AG04450 (cell line): ENCODE results near the gene STK17A. TPM values are rescaled to one million over a fixed set of nuclear protein-coding genes. Genes with fewer than 3 reads are reported as not detected.
"Not testable (repeated sequence)": the region's sequence is repeated elsewhere in the genome, so short reads cannot be mapped to it uniquely, and the experiment has no call there.

Experiments
- CTCF ChIA-PET: fragments of 300-600, 350-600 bp; formaldehyde crosslinking; extraction: SDS; loops from one replicate; lab custom pipeline; 2022; ENCODE audit warnings: antibody characterized with exemption, inconsistent platforms; lab: Charles Lee
- POLR2A ChIA-PET: fragments of 350-600 bp; formaldehyde crosslinking; extraction: SDS; loops from one replicate; lab custom pipeline; 2021; ENCODE audit warnings: antibody characterized with exemption, inconsistent platforms; lab: Yijun Ruan, JAX
- DNase-seq: peaks from one replicate; pipeline ENCODE4 v3.0.0-alpha.2; 2011; ENCODE audit warnings: low read depth, low spot score
- H3K27ac ChIP-seq: one replicate; pipeline ENCODE4 v1.5.1; 2012; ENCODE audit warnings: low read depth, low read length, control low read depth
- H3K27me3 ChIP-seq: one replicate; pipeline ENCODE4 v1.6.0; 2012; ENCODE audit warnings: low read length; ENCODE audit not compliant: control insufficient read depth, insufficient read depth
- H3K4me3 ChIP-seq: 2 replicates; pipeline ENCODE4 v1.5.1; 2011; ENCODE audit warnings: mild to moderate bottlenecking, low read depth, low read length, control low read depth
- H3K9me3 ChIP-seq: 2 replicates; pipeline ENCODE4 v1.5.1; 2012; ENCODE audit warnings: low read length; ENCODE audit not compliant: control insufficient read depth, insufficient read depth
- CTCF ChIP-seq: IDR thresholded peaks from 2 replicates; pipeline ENCODE4 v1.5.1; 2011; ENCODE audit warnings: low read depth, low read length, control low read depth, inconsistent platforms
- polyA plus RNA-seq: library from polyadenylated mRNA; depleted of rRNA; stranded (reverse); fragments of >200 nt; gene quantifications from 2 replicates; pipeline ENCODE4 v1.2.3, GENCODE V29; 2011

The STK17A gene
- polyA plus RNA-seq, 1 experiment: 39.7 TPM

DNA sequence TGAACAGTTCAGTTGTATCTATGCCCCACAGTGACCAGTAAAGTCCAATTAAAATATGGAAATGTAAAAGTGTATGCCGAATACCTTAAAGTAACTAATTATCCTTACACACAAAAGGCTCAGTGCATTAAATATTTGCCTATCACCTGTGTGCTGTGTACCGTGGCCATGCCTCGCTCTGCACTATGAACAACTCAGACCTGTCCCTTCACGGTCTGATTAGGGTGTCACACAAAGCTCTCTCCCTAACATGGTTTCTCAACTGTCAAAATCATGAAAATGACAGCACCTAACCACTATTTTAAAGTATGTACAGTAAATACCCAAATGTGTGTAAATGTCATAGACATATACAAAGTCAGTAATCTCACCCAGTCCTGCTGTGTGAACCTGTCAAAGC is 43.1 kb downstream of the STK17A start:
- no peak overlapping the region for H3K4me3 ChIP-seq
- no peak for DNase-seq
- no peak overlapping the region for H3K27ac ChIP-seq
- no peaks in the 10 kb centered on the region for H3K9me3 ChIP-seq
- no peaks in the 10 kb centered on the region for H3K27me3 ChIP-seq
- CTCF ChIA-PET: interaction anchor here (1.0 to 1.3 kb wide), 3 partner anchors 43 to 95 kb away, joined by 3 to 5 read pairs (median 5); partner anchors contain the start of gene STK17A
- POLR2A ChIA-PET: interaction anchor here (0.6 to 0.8 kb wide), 2 partner anchors 14 to 17 kb away, joined by 3 read pairs; no protein-coding TSS in a partner anchor
- TF ChIP-seq CTCF: no peak

- no peak overlapping the region for H3K27ac ChIP-seq
- CTCF ChIA-PET: interaction anchor here (1.3 kb wide), 1 partner anchor 44 kb away, joined by 5 read pairs; the partner anchor contains the start of gene STK17A
- POLR2A ChIA-PET: interaction anchor here (0.6 to 0.8 kb wide), 2 partner anchors 14 to 18 kb away, joined by 3 read pairs; no protein-coding TSS in a partner anchor
Observed at GRCh38 chr7:43626695-43627094, 43.8 kb downstream of the STK17A start.

GRCh38 chr7:43627798-43628197 is 44.9 kb downstream of the STK17A start:
- CTCF ChIA-PET: interaction anchor here (1.0 to 3.5 kb wide), 3 partner anchors 45 to 211 kb away, joined by 3 to 14 read pairs (median 9); partner anchors contain the start of gene STK17A
- H3K27ac ChIP-seq, H3K27me3 ChIP-seq, POLR2A ChIA-PET, H3K9me3 ChIP-seq, H3K4me3 ChIP-seq, DNase-seq: not testable (repeated sequence)

More at GRCh38 chr7:43626695-43627094, 43.8 kb downstream of the STK17A start:
- no peak for DNase-seq
- H3K9me3 ChIP-seq: no peaks in the 10 kb centered on the region
- H3K4me3 ChIP-seq: no peak overlapping the region
- H3K27me3 ChIP-seq: no peaks in the 10 kb centered on the region
- no peak for TF ChIP-seq CTCF

DNA sequence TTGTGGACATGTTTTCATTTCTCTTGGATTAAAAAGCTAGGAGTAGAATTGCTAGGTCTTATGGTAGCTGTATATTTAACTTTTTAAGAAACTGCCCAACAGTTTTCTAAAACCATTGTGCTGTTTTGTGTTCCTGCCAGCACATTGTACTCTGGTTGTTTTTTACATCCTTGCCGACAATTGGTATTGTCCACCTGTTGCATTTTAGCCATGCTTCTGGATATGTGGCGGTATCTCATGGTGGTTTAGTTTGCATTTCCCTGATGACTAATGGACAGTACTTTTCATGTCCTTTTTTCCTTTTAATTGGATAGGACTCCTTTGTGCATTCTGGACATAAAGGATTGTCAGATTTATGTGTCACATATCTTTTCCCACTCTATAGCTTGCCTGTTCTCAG is 45.5 kb downstream of the STK17A start:
- TF ChIP-seq CTCF: no peak
- DNase-seq: no peak
- POLR2A ChIA-PET: no interaction called here

GRCh38 chr7:43629857-43630256 is 46.9 kb downstream of the STK17A start:
- no peak overlapping the region for H3K27ac ChIP-seq
- H3K9me3 ChIP-seq: peaks cover 5% of the 10 kb centered on the region; the same call in 1 of the 2 replicates
- no peak for DNase-seq
- no peak overlapping the region for H3K4me3 ChIP-seq
- no peaks in the 10 kb centered on the region for H3K27me3 ChIP-seq
- CTCF ChIA-PET: interaction anchor here (1.0 to 3.5 kb wide), 3 partner anchors 8 to 70 kb away, joined by 3 to 14 read pairs (median 10); partner anchors contain the start of gene STK17A
- no peak for TF ChIP-seq CTCF
- POLR2A ChIA-PET: no interaction called here

More for the DNA sequence above, 45.5 kb downstream of the STK17A start:
- CTCF ChIA-PET: interaction anchor here (1.0 to 3.5 kb wide), 3 partner anchors 46 to 211 kb away, joined by 3 to 14 read pairs (median 9); partner anchors contain the start of gene STK17A
- no peaks in the 10 kb centered on the region for H3K9me3 ChIP-seq
- H3K27ac ChIP-seq: no peak overlapping the region
- H3K27me3 ChIP-seq: no peaks in the 10 kb centered on the region
- H3K4me3 ChIP-seq: no peak overlapping the region
